Ishikawa (cell line): ENCODE measurements around the gene ZBTB7C.

ENCODE experiments used
- EP300 ChIP-seq: IDR thresholded peaks from 2 replicates; pipeline ENCODE4 v1.6.1; 2012; ENCODE audit warnings: borderline replicate concordance
- MAX ChIP-seq: IDR thresholded peaks from 2 replicates; pipeline ENCODE4 v1.6.1; 2012
- RAD21 ChIP-seq: IDR thresholded peaks from 2 replicates; pipeline ENCODE4 v1.6.1; 2012; ENCODE audit warnings: low read depth
- REST ChIP-seq: IDR thresholded peaks from 2 replicates; pipeline ENCODE4 v1.6.1; 2012; ENCODE audit warnings: low read depth, mild to moderate bottlenecking

GRCh38 chr18:48393170-48393569 lies 16.0 kb downstream of the ZBTB7C start:
- TF ChIP-seq EP300 (no peak), MAX (no peak), RAD21 (no peak), REST (no peak)
